Fibroblast of the conjunctiva (primary cell): ENCODE measurements around the gene DGKE.

Experiments
- DNase-seq: peaks from one replicate; pipeline ENCODE4 v3.0.0-alpha.2; 2010; ENCODE audit warnings: low read depth

Gene DGKE

GRCh38 chr17:56914581-56915273 is 80.8 kb downstream of the DGKE start:
- DNase-seq = no peak

- no peak for DNase-seq
Measured at GRCh38 chr17:56917559-56918296, 83.8 kb downstream of the DGKE start.

- DNase-seq = no peak
Measured at GRCh38 chr17:56918916-56919315, 85.0 kb downstream of the DGKE start.
